Activated naive CD8-positive, alpha-beta T cell treated with anti-CD3 and anti-CD28 coated beads, Interleukin-2, amount 50 U/mL, for 16 hours (primary cell): ENCODE measurements around the gene LDLRAD4.

Source experiments
- DNase-seq: peaks from one replicate; pipeline ENCODE4 v3.0.0-alpha.2; 2020; ENCODE audit warnings: low read depth, low spot score

LDLRAD4 gene

DNA sequence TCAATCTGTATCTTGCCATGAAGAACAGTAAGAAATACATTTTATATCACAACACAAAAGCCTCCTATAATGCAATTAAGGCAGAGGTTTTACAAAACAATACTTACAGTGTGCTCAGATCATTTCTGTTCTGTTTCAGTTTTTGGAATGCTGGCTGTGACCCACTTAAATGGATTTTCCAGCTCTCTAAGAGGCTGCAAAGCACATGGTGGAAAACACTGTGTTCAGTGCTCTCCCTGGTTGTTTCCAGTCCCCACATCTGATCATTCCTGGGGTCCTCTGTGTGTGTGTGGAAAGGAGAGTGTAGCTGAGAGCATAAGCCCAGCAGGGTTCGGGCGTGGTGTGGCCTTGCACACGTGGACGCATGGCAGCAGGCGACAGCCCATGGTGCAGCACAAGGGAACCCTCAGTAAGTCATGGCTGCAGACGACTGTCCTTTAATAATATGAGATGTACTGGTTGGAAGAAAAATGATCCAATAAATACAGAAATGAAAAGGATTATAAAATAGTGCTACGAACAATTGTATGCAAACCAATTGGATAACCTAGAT lies 412.2 kb downstream of the LDLRAD4 start:
- no peak for DNase-seq

DNA sequence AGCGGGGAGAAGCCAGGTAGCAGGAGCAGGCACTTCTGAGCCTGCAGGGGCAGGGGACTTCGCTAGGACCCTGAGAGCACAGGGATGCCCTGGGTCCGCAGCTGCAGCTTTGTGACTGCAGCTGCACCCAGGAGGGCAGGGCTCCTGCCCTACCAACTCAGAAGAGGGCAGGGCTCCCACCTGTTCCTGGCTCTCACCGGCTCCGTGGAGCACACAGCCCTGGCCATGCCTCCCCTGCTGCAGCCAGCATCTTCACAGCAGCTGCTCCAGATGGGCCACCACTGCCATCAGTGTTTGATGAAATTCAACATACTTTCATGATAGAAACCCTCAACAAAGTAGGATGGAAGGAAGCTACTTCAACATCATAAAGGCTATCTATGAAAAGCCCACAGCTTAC lies 415.1 kb downstream of the LDLRAD4 start:
- DNase-seq = no peak

- DNase-seq = no peak
Measured at GRCh38 chr18:13635046-13635445, 416.5 kb downstream of the LDLRAD4 start.

- DNase-seq = no peak
Measured at GRCh38 chr18:13638719-13639595, 420.4 kb downstream of the LDLRAD4 start.

GRCh38 chr18:13640266-13640860 lies 421.8 kb downstream of the LDLRAD4 start:
- DNase-seq = no peak

DNA sequence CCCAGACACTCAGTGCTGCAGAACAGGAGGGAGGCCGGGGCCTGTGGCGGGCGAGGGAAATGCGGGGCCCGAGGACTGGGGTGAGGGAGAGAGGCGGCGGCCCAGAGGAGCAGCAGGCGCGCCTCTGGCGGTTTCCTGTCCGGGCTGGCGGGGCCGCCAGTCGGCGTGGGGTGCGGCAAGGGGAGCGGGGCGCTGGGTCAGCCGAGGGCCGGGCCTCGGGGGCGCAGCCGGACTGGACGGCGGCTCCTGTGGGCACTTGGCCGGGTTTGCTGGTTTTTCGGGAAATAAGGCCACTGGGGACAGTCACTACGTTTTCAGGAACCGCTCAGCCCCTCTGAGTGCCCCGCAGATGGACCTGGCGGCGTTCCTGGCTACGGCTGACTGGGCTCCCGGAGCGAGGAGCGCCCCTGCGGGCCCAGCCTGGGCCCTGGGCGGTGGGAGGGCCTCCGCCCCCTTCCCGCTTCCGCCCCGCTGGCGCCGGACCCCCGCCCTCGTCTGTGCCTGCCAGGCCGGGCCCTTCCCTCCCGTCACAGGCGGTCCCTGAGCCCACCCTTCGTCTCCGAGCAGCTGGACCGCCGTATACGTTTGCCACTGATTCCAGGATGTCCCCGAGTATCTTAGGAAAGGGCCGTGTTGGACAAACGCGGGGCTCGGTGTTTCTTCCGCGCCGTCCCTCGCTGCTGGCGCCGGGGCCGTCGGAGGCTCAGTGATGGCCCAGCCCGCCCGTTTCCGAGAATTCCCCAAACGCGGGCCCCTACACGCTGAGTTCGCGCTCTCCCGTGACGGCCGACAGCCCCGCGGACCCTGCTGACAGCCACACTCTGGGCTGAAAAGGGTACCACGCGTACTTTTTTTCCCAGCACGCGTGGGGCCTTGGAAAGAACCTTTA lies 423.2 kb downstream of the LDLRAD4 start:
- DNase-seq = no peak

GRCh38 chr18:13642440-13642827 lies 423.9 kb downstream of the LDLRAD4 start:
- no peak for DNase-seq

DNA sequence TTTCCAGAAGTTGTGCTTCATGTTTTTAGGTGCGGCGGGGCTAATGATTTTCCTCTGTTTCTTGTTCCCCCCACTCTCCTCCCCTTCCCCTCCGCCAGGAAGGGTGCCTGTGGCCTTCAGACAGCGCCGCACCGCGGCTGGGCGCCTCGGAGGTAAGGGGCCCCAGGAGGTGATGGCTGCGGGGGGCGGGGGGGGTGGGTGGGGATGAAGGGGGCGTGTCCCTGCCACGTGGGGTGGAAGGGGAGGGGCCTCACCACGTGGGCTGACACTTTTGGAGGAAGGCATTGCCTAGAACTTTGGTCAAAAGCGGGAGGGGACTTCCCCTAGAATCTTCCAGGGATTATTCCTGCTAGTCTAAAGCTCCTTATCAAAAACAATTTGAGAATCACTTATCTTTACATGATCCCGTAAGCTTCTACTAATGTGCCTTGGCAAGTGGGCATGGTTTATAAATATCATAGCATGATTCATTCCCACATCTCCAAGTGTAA lies 424.7 kb downstream of the LDLRAD4 start:
- DNase-seq = no peak

- DNase-seq = no peak
Measured at GRCh38 chr18:13645093-13645492, 426.5 kb downstream of the LDLRAD4 start.

DNA sequence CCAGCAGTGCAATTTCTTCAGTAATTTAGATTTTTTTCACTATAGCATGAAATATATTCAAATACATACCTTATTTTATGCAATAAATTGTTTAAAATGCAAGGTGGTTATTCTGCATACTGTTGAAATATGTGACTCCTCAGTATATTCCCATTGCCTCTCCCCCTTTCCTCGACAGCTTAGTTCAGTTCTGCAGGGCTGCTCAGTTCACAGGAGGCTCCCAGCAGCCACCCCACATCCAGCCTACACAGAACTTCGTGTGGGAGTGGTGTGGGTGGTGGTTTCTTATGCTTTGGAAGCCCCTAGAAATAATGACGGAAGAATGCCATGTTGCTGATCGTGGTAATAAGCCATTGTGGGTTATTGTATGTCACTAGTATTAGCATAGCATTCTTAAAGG lies 428.1 kb downstream of the LDLRAD4 start:
- DNase-seq = no peak

DNA sequence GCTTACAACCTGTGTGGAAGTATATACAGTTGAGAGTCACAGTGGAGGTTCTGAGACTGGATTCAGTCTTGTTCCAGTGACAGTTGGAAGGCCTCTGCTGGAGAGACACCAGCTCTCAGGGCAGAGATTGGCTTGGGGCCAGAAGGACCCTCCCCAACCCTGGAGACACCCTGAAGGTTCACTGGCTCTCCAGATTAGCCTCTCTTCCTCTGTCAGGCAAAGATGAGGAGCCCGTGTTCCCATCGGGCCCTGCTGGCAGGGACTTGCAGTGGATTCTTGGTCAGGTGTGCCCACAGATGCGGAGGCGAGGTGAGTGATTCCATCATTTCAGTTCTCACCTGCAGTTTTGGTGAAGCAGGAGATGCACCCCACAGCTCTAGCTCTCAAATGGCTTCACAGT lies 429.2 kb downstream of the LDLRAD4 start:
- DNase-seq = no peak

DNA sequence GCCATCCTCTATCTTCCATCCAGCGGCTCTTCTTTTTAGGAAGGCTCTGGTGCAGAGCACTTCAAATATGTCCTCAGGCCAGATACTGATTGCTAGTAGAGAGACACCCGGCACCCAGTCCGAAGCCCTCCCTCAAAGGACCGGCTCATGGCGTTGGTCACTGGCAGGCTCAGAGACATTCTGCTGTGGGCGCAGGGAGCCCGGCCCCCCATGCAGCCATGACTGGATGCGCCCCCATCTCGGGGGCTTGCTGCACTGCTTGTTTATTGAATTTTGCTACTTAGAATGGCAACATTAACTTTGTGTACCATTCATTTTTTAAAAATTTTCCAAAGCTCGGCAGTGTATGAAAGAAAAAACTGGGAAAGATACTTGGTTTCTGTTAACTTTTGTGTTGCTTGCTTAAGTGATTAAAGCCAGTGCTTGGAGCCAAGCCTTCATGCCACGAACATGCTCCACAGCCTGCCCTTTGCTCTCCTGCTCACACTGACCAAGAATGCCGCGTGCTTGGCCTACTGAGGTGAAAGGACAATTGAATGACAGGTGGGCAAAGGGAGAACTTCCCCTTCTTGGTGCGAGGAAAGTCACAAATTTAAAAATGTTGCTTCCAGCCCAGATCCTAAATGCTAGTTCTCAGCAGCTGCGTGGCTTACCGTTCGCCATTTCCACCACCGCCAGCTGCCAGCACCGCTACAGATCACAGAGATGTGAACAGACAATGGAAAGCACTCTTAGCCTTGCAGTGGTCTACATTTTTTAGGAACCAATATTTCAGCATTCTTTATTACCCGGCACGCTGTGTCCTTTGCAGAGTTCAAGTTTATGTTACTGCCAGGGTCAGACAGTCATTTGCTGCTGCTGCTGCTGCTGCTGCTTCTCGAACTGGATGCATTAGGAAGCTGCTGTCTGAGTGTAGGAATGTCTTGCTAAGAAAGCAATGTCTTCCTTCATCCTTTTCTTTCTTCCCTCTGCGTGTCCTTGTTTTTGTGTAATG lies 431.1 kb downstream of the LDLRAD4 start:
- DNase-seq = no peak

- no peak for DNase-seq
Measured at GRCh38 chr18:13653746-13654433, 435.3 kb downstream of the LDLRAD4 start.

- no peak for DNase-seq
Measured at GRCh38 chr18:13657974-13658373, 439.4 kb downstream of the LDLRAD4 start.

- DNase-seq = no peak
Measured at GRCh38 chr18:13658436-13659204, 440.1 kb downstream of the LDLRAD4 start.

- DNase-seq = no peak
Measured at GRCh38 chr18:13660510-13660909, 441.9 kb downstream of the LDLRAD4 start.

GRCh38 chr18:13661051-13661778 lies 442.7 kb downstream of the LDLRAD4 start:
- no peak for DNase-seq

DNA sequence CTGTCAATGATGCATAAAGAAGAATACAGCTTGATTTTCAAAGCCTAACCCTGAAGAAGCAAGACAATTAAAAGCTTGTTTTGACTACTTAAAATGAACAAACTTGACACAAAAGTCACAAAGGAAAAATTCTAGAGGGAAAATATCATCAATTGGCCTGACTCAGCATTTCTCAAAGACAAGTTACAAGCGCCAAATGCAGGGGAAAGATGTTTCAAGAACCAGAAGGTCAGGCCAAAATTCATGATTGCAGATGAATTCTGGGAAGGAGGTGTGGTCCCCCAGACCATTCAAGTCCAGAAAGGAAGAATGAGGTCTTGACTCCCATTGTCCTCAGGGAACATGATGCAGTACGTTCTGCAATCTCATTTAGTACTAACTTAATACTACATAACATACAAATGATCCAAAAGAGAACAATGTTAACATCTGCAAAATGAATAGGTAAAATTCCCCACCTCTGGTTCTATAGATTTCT lies 443.3 kb downstream of the LDLRAD4 start:
- DNase-seq = no peak
